NCI-H345 (cell line): Measurements from ENCODE around the gene ARHGEF25.
"Not testable (repeated sequence)": the region's sequence is repeated elsewhere in the genome, so short reads cannot be mapped to it uniquely, and the experiment has no call there.

Experiments used
- DNase-seq: peaks from one replicate; lab custom pipeline; 2025; lab: John Stamatoyannopoulos, UW

The ARHGEF25 gene

GRCh38 chr12:57611108-57611826 lies at the start of gene ARHGEF25:
Gene ARHGEF25, plus strand, starts transcription at chr12:57611435. Its CDS starts 460 bp downstream, at chr12:57611895.
- DNase-seq, result peak; percentile 56

GRCh38 chr12:57563358-57563757 lies 47.9 kb upstream of the ARHGEF25 start:
- no peak for DNase-seq

- no peak for DNase-seq
Measured at GRCh38 chr12:57564178-57564740, 47.0 kb upstream of the ARHGEF25 start.

GRCh38 chr12:57568838-57569237 lies 42.4 kb upstream of the ARHGEF25 start:
- no peak for DNase-seq

- no peak for DNase-seq
Measured at GRCh38 chr12:57569858-57570257, 41.4 kb upstream of the ARHGEF25 start.

GRCh38 chr12:57570438-57570837 lies 40.8 kb upstream of the ARHGEF25 start:
- DNase-seq, result not testable (repeated sequence)

- DNase-seq, result no peak
Measured at GRCh38 chr12:57571926-57572762, 39.1 kb upstream of the ARHGEF25 start.

GRCh38 chr12:57574795-57575194 lies 36.4 kb upstream of the ARHGEF25 start:
- DNase-seq, result no peak

GRCh38 chr12:57575771-57576612 lies 35.2 kb upstream of the ARHGEF25 start:
- DNase-seq, result no peak

GRCh38 chr12:57576613-57577160 lies 34.5 kb upstream of the ARHGEF25 start:
- no peak for DNase-seq

- DNase-seq, result no peak
Measured at GRCh38 chr12:57577981-57578758, 33.1 kb upstream of the ARHGEF25 start.

GRCh38 chr12:57579011-57579410 lies 32.2 kb upstream of the ARHGEF25 start:
- DNase-seq, result no peak

GRCh38 chr12:57579677-57580465 lies 31.4 kb upstream of the ARHGEF25 start:
- no peak for DNase-seq

GRCh38 chr12:57580466-57580795 lies 30.8 kb upstream of the ARHGEF25 start:
- DNase-seq, result no peak

GRCh38 chr12:57581802-57582201 lies 29.4 kb upstream of the ARHGEF25 start:
- DNase-seq, result no peak

- no peak for DNase-seq
Measured at GRCh38 chr12:57582440-57582839, 28.8 kb upstream of the ARHGEF25 start.

GRCh38 chr12:57583008-57583831 lies 28.0 kb upstream of the ARHGEF25 start:
- DNase-seq, result peak; percentile 78

- no peak for DNase-seq
Measured at GRCh38 chr12:57584050-57584449, 27.2 kb upstream of the ARHGEF25 start.

- DNase-seq, result no peak
Measured at GRCh38 chr12:57584690-57585089, 26.5 kb upstream of the ARHGEF25 start.
